Measurements from ENCODE around the gene FAM50B.

GRCh38 chr6:3891883-3892282, 42.7 kb downstream of the FAM50B start:
- TF ChIP-seq, protein P1, sequence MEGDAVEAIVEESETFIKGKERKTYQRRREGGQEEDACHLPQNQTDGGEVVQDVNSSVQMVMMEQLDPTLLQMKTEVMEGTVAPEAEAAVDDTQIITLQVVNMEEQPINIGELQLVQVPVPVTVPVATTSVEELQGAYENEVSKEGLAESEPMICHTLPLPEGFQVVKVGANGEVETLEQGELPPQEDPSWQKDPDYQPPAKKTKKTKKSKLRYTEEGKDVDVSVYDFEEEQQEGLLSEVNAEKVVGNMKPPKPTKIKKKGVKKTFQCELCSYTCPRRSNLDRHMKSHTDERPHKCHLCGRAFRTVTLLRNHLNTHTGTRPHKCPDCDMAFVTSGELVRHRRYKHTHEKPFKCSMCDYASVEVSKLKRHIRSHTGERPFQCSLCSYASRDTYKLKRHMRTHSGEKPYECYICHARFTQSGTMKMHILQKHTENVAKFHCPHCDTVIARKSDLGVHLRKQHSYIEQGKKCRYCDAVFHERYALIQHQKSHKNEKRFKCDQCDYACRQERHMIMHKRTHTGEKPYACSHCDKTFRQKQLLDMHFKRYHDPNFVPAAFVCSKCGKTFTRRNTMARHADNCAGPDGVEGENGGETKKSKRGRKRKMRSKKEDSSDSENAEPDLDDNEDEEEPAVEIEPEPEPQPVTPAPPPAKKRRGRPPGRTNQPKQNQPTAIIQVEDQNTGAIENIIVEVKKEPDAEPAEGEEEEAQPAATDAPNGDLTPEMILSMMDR (conservative IDR thresholded peaks at IDR 0.05 in 1 of 2, IDR thresholded peaks at IDR 0.05 in 1 of 2; ENCODE audit: extremely low read depth in 1 of 2, insufficient read depth in 1 of 2, low read depth in 1 of 2, low read length in 2 of 2), result no peak
- TF ChIP-seq EZH2 (IDR thresholded peaks at IDR 0.05; ENCODE audit: borderline replicate concordance, low read length), result no peak

Data from mammary epithelial cell (primary cell).